Nephron progenitor cell (in vitro differentiated cells): ENCODE measurements around the gene TTLL11.

Source experiments
- DNase-seq: peaks from one replicate; pipeline ENCODE4 v3.0.0; 2021
- H3K27ac Mint-ChIP-seq: 2 replicates; pipeline ENCODE4 v1.8.0; 2021; ENCODE audit warnings: mild to moderate bottlenecking, moderate library complexity, mixed read lengths
- H3K27me3 Mint-ChIP-seq: 2 replicates; pipeline ENCODE4 v1.8.0; 2021; ENCODE audit warnings: mild to moderate bottlenecking, low read depth, mixed read lengths; ENCODE audit not compliant: poor library complexity
- H3K36me3 Mint-ChIP-seq: 2 replicates; pipeline ENCODE4 v1.8.0; 2021; ENCODE audit warnings: low read depth, mixed read lengths
- H3K4me1 Mint-ChIP-seq: 2 replicates; pipeline ENCODE4 v1.8.0; 2021; ENCODE audit warnings: mixed read lengths
- H3K4me3 Mint-ChIP-seq: 2 replicates; pipeline ENCODE4 v1.8.0; 2021; ENCODE audit warnings: mild to moderate bottlenecking, moderate library complexity, mixed read lengths
- H3K9me3 Mint-ChIP-seq: 2 replicates; pipeline ENCODE4 v1.8.0; 2021; ENCODE audit warnings: mild to moderate bottlenecking, moderate library complexity, mixed read lengths
- CTCF ChIP-seq: fragments of 200-600 bp; sonication (generic); IDR thresholded peaks from 2 replicates; pipeline ENCODE4 v1.5.0; 2021; ENCODE audit warnings: antibody characterized with exemption

TTLL11 gene

GRCh38 chr9:121860213-121860612 is 232.9 kb downstream of the TTLL11 start:
- Mint-ChIP-seq H3K27me3 (peaks cover 14% of the 10 kb centered on the region), H3K4me3 (no peak overlapping the region), H3K9me3 (no peaks in the 10 kb centered on the region), H3K27ac (no peak overlapping the region), H3K36me3 (no peaks in the 10 kb centered on the region), H3K4me1 (peaks cover 37% of the 10 kb centered on the region)
- no peak for DNase-seq
- TF ChIP-seq CTCF, result no peak

GRCh38 chr9:121859646-121860045 is 233.5 kb downstream of the TTLL11 start:
- no peak for DNase-seq
- H3K9me3 Mint-ChIP-seq, result no peaks in the 10 kb centered on the region
- H3K36me3 Mint-ChIP-seq, result no peaks in the 10 kb centered on the region
- H3K4me3 Mint-ChIP-seq, result no peak overlapping the region
- peaks cover 18% of the 10 kb centered on the region for H3K27me3 Mint-ChIP-seq
- peaks cover 37% of the 10 kb centered on the region for H3K4me1 Mint-ChIP-seq
- no peak for TF ChIP-seq CTCF
- H3K27ac Mint-ChIP-seq, result no peak overlapping the region

GRCh38 chr9:121858788-121859187 is 234.3 kb downstream of the TTLL11 start:
- Mint-ChIP-seq H3K36me3 (no peaks in the 10 kb centered on the region), H3K27me3 (peaks cover 15% of the 10 kb centered on the region)
- no peak for TF ChIP-seq CTCF

GRCh38 chr9:121857928-121858327 is 235.2 kb downstream of the TTLL11 start:
- Mint-ChIP-seq H3K27ac (no peak overlapping the region), H3K36me3 (no peaks in the 10 kb centered on the region), H3K27me3 (peaks cover 11% of the 10 kb centered on the region), H3K4me1 (peaks cover 36% of the 10 kb centered on the region), H3K4me3 (peak overlapping the region; percentile 35), H3K9me3 (no peaks in the 10 kb centered on the region)
- DNase-seq, result no peak
- TF ChIP-seq CTCF, result no peak

More at GRCh38 chr9:121858788-121859187, 234.3 kb downstream of the TTLL11 start:
- Mint-ChIP-seq H3K27ac (no peak overlapping the region), H3K4me3 (no peak overlapping the region), H3K9me3 (no peaks in the 10 kb centered on the region), H3K4me1 (peaks cover 37% of the 10 kb centered on the region)
- DNase-seq, result no peak

GRCh38 chr9:121855476-121855875 is 237.6 kb downstream of the TTLL11 start:
- H3K36me3 Mint-ChIP-seq, result no peaks in the 10 kb centered on the region
- H3K27ac Mint-ChIP-seq, result no peak overlapping the region
- no peak overlapping the region for H3K4me3 Mint-ChIP-seq

More at GRCh38 chr9:121855476-121855875, 237.6 kb downstream of the TTLL11 start:
- Mint-ChIP-seq H3K4me1 (peaks cover 35% of the 10 kb centered on the region), H3K27me3 (peaks cover 8% of the 10 kb centered on the region), H3K9me3 (peaks cover 2% of the 10 kb centered on the region)
- DNase-seq, result no peak
- no peak for TF ChIP-seq CTCF
